SK-N-SH (cell line): ENCODE measurements around the gene PLCXD1.

Experiments used
- CTCF ChIP-seq: fragments of 200-600 bp; sonication (generic); IDR thresholded peaks from 2 replicates; pipeline ENCODE4 v1.6.1; 2017; ENCODE audit warnings: antibody characterized with exemption, mild to moderate bottlenecking, moderate library complexity
- FOXJ3 ChIP-seq: sonication (generic); formaldehyde crosslinking; IDR thresholded peaks from 2 replicates; pipeline ENCODE4 v1.5.1; 2020; ENCODE audit warnings: mild to moderate bottlenecking, missing genetic modification reagents
- GATA2 ChIP-seq: sonication (generic); formaldehyde crosslinking; IDR thresholded peaks from 2 replicates; pipeline ENCODE4 v1.5.0; 2020; ENCODE audit warnings: mild to moderate bottlenecking, missing genetic modification reagents
- REST ChIP-seq: IDR thresholded peaks from 2 replicates; pipeline ENCODE4 v1.6.1; 2012; ENCODE audit warnings: mild to moderate bottlenecking, low read depth, low read length, moderate library complexity
- RFX5 ChIP-seq: IDR thresholded peaks from 2 replicates; pipeline ENCODE4 v1.6.1; 2012; ENCODE audit warnings: mild to moderate bottlenecking, improper control_type of control experiment, low read length
- SIN3A ChIP-seq: IDR thresholded peaks from 2 replicates; pipeline ENCODE4 v1.6.1; 2012; ENCODE audit warnings: low read depth, mild to moderate bottlenecking, low read length, moderate library complexity, borderline replicate concordance

GRCh38 chrX:349702-350101, 68.5 kb downstream of the PLCXD1 start:
- no peak for TF ChIP-seq GATA2 (CRISPR knock-in tag)
- no peak for TF ChIP-seq RFX5
- no peak for TF ChIP-seq REST
- no peak for TF ChIP-seq CTCF
- no peak for TF ChIP-seq SIN3A
- no peak for TF ChIP-seq FOXJ3 (CRISPR knock-in tag)
